Upper lobe of right lung (tissue), 1 donor: Measurements from ENCODE around the gene R3HDM4. TPM values are rescaled to one million over a fixed set of nuclear protein-coding genes. Genes with fewer than 3 reads are reported as not detected.
A peak's percentile ranks its signal among the peaks of the same experiment; 100 is the strongest.

ENCODE experiments used
- ATAC-seq: fragments of 200-7000 bp; cut with Tn5 transposase; one replicate; pipeline ENCODE4 v1.9.1; 2020; ENCODE audit warnings: mild to moderate bottlenecking, moderate library complexity
- DNase-seq: peaks from one replicate; pipeline ENCODE4 v3.0.0-alpha.2; 2020
- H3K27ac ChIP-seq: fragments of 200-600 bp; one replicate; pipeline ENCODE4 v1.8.0; 2022
- H3K27me3 ChIP-seq: fragments of 200-600 bp; one replicate; pipeline ENCODE4 v1.8.0; 2022; ENCODE audit warnings: mild to moderate bottlenecking
- H3K36me3 ChIP-seq: fragments of 200-600 bp; one replicate; pipeline ENCODE4 v1.8.0; 2022
- H3K4me1 ChIP-seq: fragments of 200-600 bp; one replicate; pipeline ENCODE4 v1.8.0; 2022
- H3K4me3 ChIP-seq: fragments of 200-600 bp; one replicate; pipeline ENCODE4 v1.8.0; 2022; ENCODE audit warnings: mild to moderate bottlenecking
- H3K9me3 ChIP-seq: fragments of 200-600 bp; one replicate; pipeline ENCODE4 v1.8.0; 2022
- intact Hi-C: fragments of 100-400 bp; cut with DNase I; formaldehyde crosslinking; loops from one replicate; pipeline ENCODE4 v1.11.0; 2022
- total RNA-seq: library from RNA; stranded (reverse); fragmentation: NEBNext Ultra II Directional; extraction: Animal tissue kit (Norgen Biotek cat#: 25700); gene quantifications from one replicate; pipeline ENCODE4 v1.2.1, GENCODE V29; 2021
- TF ChIP-seq, protein P1 (sequence below): fragments of 200-600 bp; IDR thresholded peaks from one replicate; pipeline ENCODE4 v1.8.0; 2022; ENCODE audit warnings: antibody characterized with exemption
- donor health status: DM: no; HTN: yes; CAD: no; lungs with severe emphysema.

R3HDM4 gene
- total RNA-seq, 1 donor from 2014 or later = 50.7 TPM

DNA sequence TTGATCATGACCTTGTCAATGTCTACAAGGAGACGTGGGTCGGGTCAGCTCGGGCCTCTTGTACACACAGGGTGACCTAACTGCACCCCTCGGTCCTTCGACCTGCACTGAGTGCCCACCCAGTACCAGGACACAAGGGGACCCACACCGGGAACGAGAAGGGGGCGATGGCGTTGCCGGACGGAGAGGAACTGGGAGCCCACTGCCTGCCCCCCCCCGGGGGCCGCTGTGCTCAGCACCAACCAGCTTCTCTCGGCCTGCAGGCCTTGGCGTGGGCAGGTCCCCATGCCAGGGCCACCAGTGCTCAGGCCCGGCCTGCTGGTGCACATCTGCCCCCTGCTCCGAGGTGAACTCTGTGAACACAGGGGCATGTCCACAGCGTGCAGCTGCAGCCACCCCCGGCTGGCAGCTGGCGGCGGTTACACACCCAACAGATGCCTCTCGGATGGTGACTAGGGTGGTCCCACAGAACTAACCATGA, 39.4 kb downstream of the R3HDM4 start:
- H3K27me3 ChIP-seq = no peaks in the 10 kb centered on the region
- intact Hi-C loops = no loop called here
- peaks cover 16% of the 10 kb centered on the region for H3K4me1 ChIP-seq
- no peak overlapping the region for H3K27ac ChIP-seq
- no peak for ATAC-seq
- no peak overlapping the region for H3K4me3 ChIP-seq
- TF ChIP-seq, protein P1, sequence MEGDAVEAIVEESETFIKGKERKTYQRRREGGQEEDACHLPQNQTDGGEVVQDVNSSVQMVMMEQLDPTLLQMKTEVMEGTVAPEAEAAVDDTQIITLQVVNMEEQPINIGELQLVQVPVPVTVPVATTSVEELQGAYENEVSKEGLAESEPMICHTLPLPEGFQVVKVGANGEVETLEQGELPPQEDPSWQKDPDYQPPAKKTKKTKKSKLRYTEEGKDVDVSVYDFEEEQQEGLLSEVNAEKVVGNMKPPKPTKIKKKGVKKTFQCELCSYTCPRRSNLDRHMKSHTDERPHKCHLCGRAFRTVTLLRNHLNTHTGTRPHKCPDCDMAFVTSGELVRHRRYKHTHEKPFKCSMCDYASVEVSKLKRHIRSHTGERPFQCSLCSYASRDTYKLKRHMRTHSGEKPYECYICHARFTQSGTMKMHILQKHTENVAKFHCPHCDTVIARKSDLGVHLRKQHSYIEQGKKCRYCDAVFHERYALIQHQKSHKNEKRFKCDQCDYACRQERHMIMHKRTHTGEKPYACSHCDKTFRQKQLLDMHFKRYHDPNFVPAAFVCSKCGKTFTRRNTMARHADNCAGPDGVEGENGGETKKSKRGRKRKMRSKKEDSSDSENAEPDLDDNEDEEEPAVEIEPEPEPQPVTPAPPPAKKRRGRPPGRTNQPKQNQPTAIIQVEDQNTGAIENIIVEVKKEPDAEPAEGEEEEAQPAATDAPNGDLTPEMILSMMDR = no peak
- DNase-seq = no peak
- peaks cover 23% of the 10 kb centered on the region for H3K36me3 ChIP-seq
- H3K9me3 ChIP-seq = no peaks in the 10 kb centered on the region

DNA sequence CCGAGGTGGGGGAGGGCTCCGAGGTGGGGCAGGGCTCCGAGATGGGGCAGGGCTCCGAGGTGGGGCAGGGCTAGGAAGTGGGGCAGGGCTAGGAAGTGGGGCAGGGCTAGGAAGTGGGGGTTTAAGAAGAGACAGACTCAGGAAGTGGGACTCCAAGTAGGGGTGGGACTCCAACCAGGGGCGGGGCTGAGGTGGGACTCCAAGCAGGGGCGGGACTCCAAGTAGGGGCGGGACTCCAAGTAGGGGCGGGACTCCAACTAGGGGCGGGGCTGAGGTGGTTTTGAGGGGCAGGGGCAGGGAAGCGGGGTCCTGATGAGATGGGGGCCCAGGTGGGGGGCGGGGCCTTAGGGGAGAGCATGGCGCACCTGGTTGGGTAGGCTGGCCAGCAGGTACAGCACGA, 39.9 kb downstream of the R3HDM4 start:
- TF ChIP-seq, protein P1 = no peak
- Histone ChIP-seq H3K27ac (no peak overlapping the region), H3K4me1 (peaks cover 16% of the 10 kb centered on the region), H3K27me3 (no peaks in the 10 kb centered on the region), H3K36me3 (peaks cover 27% of the 10 kb centered on the region), H3K4me3 (no peak overlapping the region), H3K9me3 (no peaks in the 10 kb centered on the region)
- ATAC-seq (peak; percentile 72), DNase-seq (peak; percentile 81)
- intact Hi-C loops = no loop called here

DNA sequence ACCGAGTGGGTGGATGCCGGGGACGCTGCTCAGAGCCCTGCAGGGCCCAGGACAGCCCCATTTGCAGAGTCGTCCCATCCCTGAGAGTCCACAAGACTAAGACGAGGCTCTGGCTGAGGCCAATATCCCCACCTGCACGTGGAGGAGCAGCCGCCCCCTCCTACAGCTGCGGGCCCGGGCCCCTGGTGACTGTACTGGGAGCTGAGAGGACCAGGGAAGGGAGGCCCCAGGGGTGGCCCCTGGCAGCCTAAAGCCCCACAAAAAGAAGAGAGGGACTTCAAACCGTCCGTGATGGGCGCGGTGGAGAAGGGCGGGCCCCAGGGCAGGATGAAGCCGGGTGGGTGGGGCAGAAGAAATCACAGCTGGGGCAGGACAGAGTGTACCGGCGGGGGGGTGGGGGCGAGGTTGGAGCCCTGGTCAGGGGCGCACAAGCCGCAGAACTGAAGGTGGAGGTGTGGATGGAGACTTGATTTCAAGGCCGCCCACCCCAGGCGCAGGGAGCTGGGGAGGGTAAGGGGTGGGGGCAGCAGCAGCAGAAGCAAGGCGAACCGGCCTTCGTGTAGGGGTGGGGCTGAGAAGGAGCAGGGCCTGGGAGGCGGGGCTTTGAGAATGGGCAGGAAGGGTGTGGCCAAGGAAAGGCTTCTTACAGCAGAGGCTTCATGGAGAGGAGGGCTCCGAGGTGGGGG, 40.6 kb downstream of the R3HDM4 start:
- TF ChIP-seq, protein P1 = no peak
- H3K4me3 ChIP-seq = peak overlapping the region; percentile 34
- peaks cover 16% of the 10 kb centered on the region for H3K4me1 ChIP-seq
- H3K9me3 ChIP-seq = no peaks in the 10 kb centered on the region
- intact Hi-C loops = no loop called here
- peak; percentile 82 for ATAC-seq
- peak overlapping the region; percentile 86 for H3K27ac ChIP-seq
- DNase-seq = peak; percentile 87
- no peaks in the 10 kb centered on the region for H3K27me3 ChIP-seq
- H3K36me3 ChIP-seq = peaks cover 31% of the 10 kb centered on the region

DNA sequence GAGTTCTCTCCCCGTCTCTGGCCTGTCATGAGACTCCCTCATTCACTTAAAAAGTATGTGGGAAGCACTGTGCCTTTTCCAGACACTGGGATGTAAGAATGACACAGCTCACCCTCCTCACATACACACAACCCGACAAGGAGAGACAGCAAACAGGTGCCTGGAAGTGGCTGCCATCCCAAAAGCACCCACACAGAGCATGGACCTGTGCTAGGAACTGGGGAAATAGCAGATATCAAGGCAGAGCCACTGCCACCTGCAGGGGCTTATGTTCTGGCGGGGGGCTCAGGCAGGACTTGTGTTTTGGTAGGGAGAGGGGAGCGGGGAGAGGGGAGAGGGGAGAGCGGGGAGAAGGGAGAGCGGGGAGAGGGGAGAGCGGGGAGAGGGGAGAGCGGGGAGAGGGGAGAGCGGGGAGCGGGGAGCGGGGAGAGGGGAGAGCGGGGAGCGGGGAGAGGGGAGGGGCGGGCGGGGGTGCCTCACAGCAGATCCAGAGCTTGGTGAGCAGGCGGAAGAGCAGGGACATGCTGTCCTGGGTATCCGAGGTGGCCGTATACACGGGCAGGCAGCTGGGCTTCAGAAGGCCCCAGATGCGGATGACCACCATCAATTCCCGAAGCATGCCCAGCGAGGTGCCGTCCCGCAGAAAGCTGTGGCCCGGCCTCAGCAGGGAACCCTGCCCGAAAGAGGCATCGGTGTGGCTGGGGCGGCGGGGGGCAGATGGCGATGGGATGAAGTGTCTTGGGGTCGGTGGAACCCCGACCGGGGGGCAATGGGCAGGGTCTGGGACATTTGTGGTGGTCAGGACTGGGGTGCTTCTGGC, 41.4 kb downstream of the R3HDM4 start:
- peak overlapping the region; percentile 34 for H3K4me3 ChIP-seq
- no peak for DNase-seq

DNA sequence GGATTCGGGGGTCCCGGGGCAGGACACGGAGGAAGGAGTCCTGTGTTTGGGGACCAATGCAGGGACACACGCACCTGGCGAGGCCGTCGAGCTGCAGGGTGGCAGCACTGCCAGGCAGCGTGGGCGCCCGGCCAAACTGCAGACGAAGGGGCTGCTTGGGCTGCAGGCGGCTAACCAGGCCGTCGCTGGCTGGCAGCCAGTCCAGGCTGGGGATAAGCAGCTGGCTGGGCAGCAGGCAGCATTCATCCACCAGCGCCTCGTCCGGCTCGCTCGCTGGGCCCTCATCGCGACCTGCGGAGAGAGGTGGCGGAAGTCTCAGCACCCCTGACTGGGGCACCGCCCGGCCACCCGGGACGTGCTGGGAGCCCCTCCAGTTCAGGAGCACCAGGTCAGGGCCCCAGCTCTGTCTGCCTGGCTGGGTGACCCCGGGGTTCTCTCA, 42.0 kb downstream of the R3HDM4 start:
- peak overlapping the region; percentile 60 for H3K27ac ChIP-seq
- DNase-seq = peak; percentile 81
- intact Hi-C loops = no loop called here
- no peak overlapping the region for H3K4me3 ChIP-seq
- H3K4me1 ChIP-seq = peaks cover 16% of the 10 kb centered on the region
- TF ChIP-seq, protein P1 = no peak
- ATAC-seq = peak; percentile 0
- peaks cover 23% of the 10 kb centered on the region for H3K36me3 ChIP-seq
- no peaks in the 10 kb centered on the region for H3K9me3 ChIP-seq
- H3K27me3 ChIP-seq = no peaks in the 10 kb centered on the region

More for the DNA sequence above, 41.4 kb downstream of the R3HDM4 start:
- intact Hi-C loops = no loop called here
- peak overlapping the region; percentile 86 for H3K27ac ChIP-seq
- TF ChIP-seq, protein P1 = no peak
- no peaks in the 10 kb centered on the region for H3K27me3 ChIP-seq
- H3K36me3 ChIP-seq = peaks cover 27% of the 10 kb centered on the region
- no peaks in the 10 kb centered on the region for H3K9me3 ChIP-seq
- H3K4me1 ChIP-seq = peaks cover 16% of the 10 kb centered on the region
- ATAC-seq = no peak
